HCEC 1CT (cell line): ENCODE results near the gene HAUS7.
A peak's percentile ranks its signal among the peaks of the same experiment; 100 is the strongest.

Experiments
- DNase-seq: peaks from one replicate; pipeline ENCODE4 v3.0.0-alpha.2; 2017

The HAUS7 gene

GRCh38 chrX:153433161-153433680 lies 37.2 kb downstream of the HAUS7 start:
- no peak for DNase-seq

GRCh38 chrX:153430796-153431195 lies 39.6 kb downstream of the HAUS7 start:
- DNase-seq, result no peak

GRCh38 chrX:153426204-153426603 lies 44.2 kb downstream of the HAUS7 start:
- no peak for DNase-seq

GRCh38 chrX:153423652-153424051 lies 46.7 kb downstream of the HAUS7 start:
- DNase-seq, result no peak

- no peak for DNase-seq
Measured at GRCh38 chrX:153421856-153422255, 48.5 kb downstream of the HAUS7 start.

- no peak for DNase-seq
Measured at GRCh38 chrX:153420851-153421599, 49.4 kb downstream of the HAUS7 start.

GRCh38 chrX:153417637-153418036 lies 52.7 kb downstream of the HAUS7 start:
- DNase-seq, result no peak

- DNase-seq, result no peak
Measured at GRCh38 chrX:153416781-153417450, 53.5 kb downstream of the HAUS7 start.

- peak; percentile 17 for DNase-seq
Measured at GRCh38 chrX:153414856-153415510, 55.4 kb downstream of the HAUS7 start.

- no peak for DNase-seq
Measured at GRCh38 chrX:153413731-153414130, 56.6 kb downstream of the HAUS7 start.

GRCh38 chrX:153412746-153413720 lies 57.3 kb downstream of the HAUS7 start:
- no peak for DNase-seq

- DNase-seq, result no peak
Measured at GRCh38 chrX:153411988-153412574, 58.3 kb downstream of the HAUS7 start.

GRCh38 chrX:153411255-153411987 lies 59.0 kb downstream of the HAUS7 start, which contains the start of gene ZFP92:
TSS of gene ZFP92 (plus strand) at chrX:153411472. CDS start at chrX:153418323, 6,851 bp downstream.
- DNase-seq, result no peak

- DNase-seq, result no peak
Measured at GRCh38 chrX:153410888-153411254, 59.5 kb downstream of the HAUS7 start.

GRCh38 chrX:153410373-153410772 lies 60.0 kb downstream of the HAUS7 start:
- DNase-seq, result no peak

- no peak for DNase-seq
Measured at GRCh38 chrX:153409414-153410101, 60.8 kb downstream of the HAUS7 start.

GRCh38 chrX:153408871-153409351 lies 61.5 kb downstream of the HAUS7 start:
- no peak for DNase-seq

- no peak for DNase-seq
Measured at GRCh38 chrX:153408221-153408721, 62.1 kb downstream of the HAUS7 start.

- no peak for DNase-seq
Measured at GRCh38 chrX:153407736-153408135, 62.6 kb downstream of the HAUS7 start.

GRCh38 chrX:153406903-153407302 lies 63.5 kb downstream of the HAUS7 start:
- DNase-seq, result no peak
